Endothelial cell of umbilical vein (primary cell): Measurements from ENCODE around the gene TBC1D25.

Source experiments
- CTCF ChIP-seq, 2 donors: IDR thresholded peaks; 1 replicate in 1 of 2; 2 replicates in 1 of 2; pipeline ENCODE4 v1.5.1; 2011; ENCODE audit warnings: low read length in 2 of 2, mild to moderate bottlenecking in 2 of 2, moderate library complexity in 2 of 2, control low read depth in 1 of 2, inconsistent platforms in 1 of 2, low read depth in 1 of 2; ENCODE audit not compliant: insufficient read depth in 1 of 2; ENCODE audit errors: extremely low read depth in 1 of 2
- EZH2 ChIP-seq: IDR thresholded peaks from 2 replicates; pipeline ENCODE4 v1.6.1; 2012; ENCODE audit warnings: borderline replicate concordance, low read depth, mild to moderate bottlenecking, moderate library complexity, low read length, inconsistent platforms; ENCODE audit not compliant: severe bottlenecking
- FOS ChIP-seq: IDR thresholded peaks from 2 replicates; pipeline ENCODE4 v1.6.1; 2011; ENCODE audit warnings: mild to moderate bottlenecking, low read length, moderate library complexity, borderline replicate concordance; ENCODE audit not compliant: insufficient read depth
- JUN ChIP-seq: IDR thresholded peaks from 2 replicates; pipeline ENCODE4 v1.6.1; 2011; ENCODE audit warnings: borderline replicate concordance, low read depth; ENCODE audit not compliant: insufficient read length, insufficient read depth
- MAX ChIP-seq: IDR thresholded peaks from 2 replicates; pipeline ENCODE4 v1.6.1; 2011; ENCODE audit not compliant: insufficient read depth, insufficient read length
- MYC ChIP-seq: IDR thresholded peaks from one replicate; pipeline ENCODE4 v1.6.1; 2011; ENCODE audit warnings: mild to moderate bottlenecking, low read depth, low read length
- POLR2A ChIP-seq: IDR thresholded peaks from 2 replicates; pipeline ENCODE4 v1.6.1; 2012; ENCODE audit warnings: low read depth, mild to moderate bottlenecking, control low read depth, low read length
- POLR2AphosphoS5 ChIP-seq: IDR thresholded peaks from 2 replicates; pipeline ENCODE4 v1.6.1; 2012; ENCODE audit warnings: low read depth, mild to moderate bottlenecking, control low read depth, low read length, moderate library complexity; ENCODE audit not compliant: insufficient read depth

GRCh38 chrX:48516987-48517386 is 22.5 kb upstream of the TBC1D25 start:
- TF ChIP-seq POLR2A (no peak), CTCF (IDR thresholded peaks at IDR 0.05; ENCODE audit: extremely low read depth in 1 of 2, insufficient read depth in 1 of 2, low read depth in 1 of 2, low read length in 2 of 2) (no peak), POLR2AphosphoS5 (no peak), EZH2 (no peak), JUN (no peak), MYC (no peak), FOS (no peak), MAX (no peak)
